ENCODE data around the gene GDF3. TPM values are rescaled to one million over a fixed set of nuclear protein-coding genes. Genes with fewer than 3 reads are reported as not detected.
A peak's percentile ranks its signal among the peaks of the same experiment; 100 is the strongest.
"Not testable (repeated sequence)": the region's sequence is repeated elsewhere in the genome, so short reads cannot be mapped to it uniquely, and the experiment has no call there.

The GDF3 gene
- total RNA-seq (2014; rRNA removed; shearing (Covaris generic)): not detected in 2 replicates
- not detected in 2 replicates for polyA plus RNA-seq (2015; cell fraction: cytosol; rRNA removed)
- not detected in 2 replicates for polyA plus RNA-seq (2015; cell fraction: nucleus; rRNA removed)

DNA sequence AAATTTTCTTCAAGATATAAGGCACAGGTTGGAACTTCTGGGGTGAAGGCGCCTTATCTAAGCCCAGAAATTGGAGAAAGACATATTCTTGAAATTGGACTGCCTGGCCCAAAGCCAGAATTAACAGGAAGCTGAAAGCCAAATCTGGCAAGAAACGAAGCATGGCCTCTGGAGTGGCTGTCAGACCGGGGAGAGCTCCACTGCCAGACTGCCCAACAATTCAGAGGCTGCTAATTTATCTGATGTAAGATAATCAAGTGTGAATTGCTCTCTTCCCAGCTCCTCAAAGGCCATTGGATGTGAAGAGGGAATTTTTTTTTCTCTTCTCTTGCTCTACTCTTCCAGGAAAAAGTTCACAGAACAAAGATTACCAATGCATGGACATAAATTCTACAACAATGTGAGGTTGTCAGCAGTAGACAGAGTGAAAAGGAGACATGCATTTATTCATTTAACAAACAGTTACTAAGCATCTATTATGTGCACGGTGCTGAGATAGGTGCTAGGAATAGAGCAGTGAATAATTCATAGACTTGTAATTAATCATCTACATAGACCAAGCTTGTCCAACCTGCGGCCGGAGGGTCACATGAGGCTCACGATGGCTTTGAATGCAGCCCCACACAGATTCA is at the start of gene GDF3:
Gene GDF3 (minus strand): TSS at position 210 of the 632 bp plus-strand sequence. CDS start 47 bp downstream, at position 163.
- in situ Hi-C loops (cut with HindIII; ENCODE audit: low pct_unique_long_range_greater_than_20kb, low sequenced_read_pairs): no loop called here
- no peak for DNase-seq (ENCODE audit: low read depth, low spot score)

DNA sequence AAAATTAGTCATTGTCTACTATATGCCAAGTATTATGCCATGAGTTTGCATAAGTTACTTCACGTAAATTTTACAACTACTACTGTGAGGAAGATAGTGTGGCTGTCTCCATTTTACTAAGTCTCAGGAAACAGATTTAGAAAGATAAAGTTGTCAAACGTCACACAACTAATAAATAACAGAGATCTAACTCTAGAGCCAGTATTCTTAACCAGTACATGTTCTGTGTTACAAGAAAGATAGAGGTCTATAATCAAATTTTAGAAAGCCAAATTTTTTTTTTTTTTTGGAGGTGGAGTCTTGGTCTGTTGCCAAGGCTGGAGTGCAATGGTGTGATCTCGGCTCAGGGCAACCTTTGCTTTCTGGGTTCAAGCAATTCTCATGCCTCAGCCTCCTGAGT is 37.4 kb upstream of the GDF3 start:
- DNase-seq (ENCODE audit: low read depth, low spot score): no peak
- in situ Hi-C loops (cut with HindIII; ENCODE audit: low pct_unique_long_range_greater_than_20kb, low sequenced_read_pairs): no loop called here

DNA sequence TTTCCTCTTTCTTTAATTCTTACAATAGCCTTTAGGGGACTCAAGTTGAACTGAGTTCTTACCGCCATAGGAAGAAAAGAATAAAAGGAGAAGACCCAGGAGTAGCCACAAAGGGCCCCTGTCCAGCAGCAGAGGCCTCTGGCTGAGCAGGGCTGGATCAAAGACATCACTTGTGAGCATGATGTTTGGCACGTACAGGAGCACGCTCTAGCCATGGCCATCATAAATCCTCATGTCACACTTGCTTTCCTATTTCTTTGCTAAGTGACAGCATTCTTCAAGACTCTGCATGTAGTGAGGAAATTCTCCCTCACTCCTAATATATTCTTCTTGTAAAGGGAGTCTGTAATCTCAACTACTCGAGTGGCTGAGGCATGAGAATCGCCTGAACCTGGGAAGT is 35.9 kb upstream of the GDF3 start:
- no peak for DNase-seq (ENCODE audit: low read depth, low spot score)
- in situ Hi-C loops (cut with HindIII; ENCODE audit: low pct_unique_long_range_greater_than_20kb, low sequenced_read_pairs): no loop called here

DNA sequence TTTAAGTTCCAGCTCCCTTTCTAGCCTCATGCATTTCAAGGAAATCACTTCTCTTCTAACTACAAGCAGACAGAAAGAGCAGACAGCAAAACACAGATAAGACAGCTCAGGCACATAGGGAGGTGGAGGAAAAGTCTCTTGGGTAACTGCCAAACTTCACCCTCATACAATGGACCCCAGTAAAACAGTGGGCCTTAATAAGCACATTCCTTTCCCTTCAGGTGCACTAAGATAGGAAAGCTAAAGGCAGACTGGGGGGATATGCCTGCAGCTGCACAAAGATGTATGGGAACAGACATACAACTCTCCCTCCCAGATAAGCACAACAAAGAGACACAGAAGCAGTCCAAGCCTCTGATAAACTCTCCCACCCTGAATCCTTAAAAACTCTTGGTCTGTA is 35.4 kb upstream of the GDF3 start:
- in situ Hi-C loops (cut with HindIII; ENCODE audit: low pct_unique_long_range_greater_than_20kb, low sequenced_read_pairs); DNase-seq (ENCODE audit: low read depth, low spot score): not testable (repeated sequence)

DNA sequence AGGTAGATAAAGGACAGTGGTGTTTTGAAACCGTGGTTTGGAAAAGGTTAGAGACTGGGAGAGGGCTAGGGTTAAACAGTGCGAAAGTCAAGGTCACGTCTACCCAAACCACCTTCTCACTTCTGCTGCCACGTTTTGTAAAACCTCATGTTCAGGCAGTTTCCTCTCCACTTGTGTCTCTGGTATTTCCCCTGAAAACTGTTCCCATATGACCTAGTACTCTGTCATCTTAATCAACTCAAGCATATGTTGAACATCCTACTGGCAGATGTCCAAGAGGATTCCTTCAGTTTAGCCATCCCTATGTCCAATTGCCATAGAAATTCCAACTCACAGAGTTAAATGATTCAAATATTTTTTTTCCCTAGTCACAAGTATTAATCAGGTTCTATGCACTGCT is 34.2 kb upstream of the GDF3 start:
- DNase-seq (ENCODE audit: low read depth, low spot score): no peak
- in situ Hi-C loops (cut with HindIII; ENCODE audit: low pct_unique_long_range_greater_than_20kb, low sequenced_read_pairs): no loop called here

DNA sequence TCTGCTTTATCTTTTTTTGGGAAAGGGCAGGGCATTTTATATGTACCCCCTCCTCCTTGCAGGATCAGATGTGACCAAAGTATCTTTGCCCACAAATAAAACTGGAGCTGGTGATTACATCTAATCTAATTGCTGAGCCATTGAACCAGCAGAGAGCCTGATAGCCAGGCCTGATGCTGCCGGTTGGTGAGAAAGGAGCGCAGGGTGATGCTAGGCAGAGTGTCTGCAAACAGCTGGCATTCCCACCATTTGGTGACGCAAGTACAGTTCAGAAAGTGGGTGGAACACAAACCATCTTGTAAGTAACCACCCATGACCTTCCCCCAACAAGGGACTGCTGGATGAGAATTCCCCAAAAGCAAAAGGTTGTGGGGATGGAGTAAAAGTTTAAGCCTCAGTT is 28.4 kb upstream of the GDF3 start:
- no peak for DNase-seq (ENCODE audit: low read depth, low spot score)
- in situ Hi-C loops (cut with HindIII; ENCODE audit: low pct_unique_long_range_greater_than_20kb, low sequenced_read_pairs): no loop called here

DNA sequence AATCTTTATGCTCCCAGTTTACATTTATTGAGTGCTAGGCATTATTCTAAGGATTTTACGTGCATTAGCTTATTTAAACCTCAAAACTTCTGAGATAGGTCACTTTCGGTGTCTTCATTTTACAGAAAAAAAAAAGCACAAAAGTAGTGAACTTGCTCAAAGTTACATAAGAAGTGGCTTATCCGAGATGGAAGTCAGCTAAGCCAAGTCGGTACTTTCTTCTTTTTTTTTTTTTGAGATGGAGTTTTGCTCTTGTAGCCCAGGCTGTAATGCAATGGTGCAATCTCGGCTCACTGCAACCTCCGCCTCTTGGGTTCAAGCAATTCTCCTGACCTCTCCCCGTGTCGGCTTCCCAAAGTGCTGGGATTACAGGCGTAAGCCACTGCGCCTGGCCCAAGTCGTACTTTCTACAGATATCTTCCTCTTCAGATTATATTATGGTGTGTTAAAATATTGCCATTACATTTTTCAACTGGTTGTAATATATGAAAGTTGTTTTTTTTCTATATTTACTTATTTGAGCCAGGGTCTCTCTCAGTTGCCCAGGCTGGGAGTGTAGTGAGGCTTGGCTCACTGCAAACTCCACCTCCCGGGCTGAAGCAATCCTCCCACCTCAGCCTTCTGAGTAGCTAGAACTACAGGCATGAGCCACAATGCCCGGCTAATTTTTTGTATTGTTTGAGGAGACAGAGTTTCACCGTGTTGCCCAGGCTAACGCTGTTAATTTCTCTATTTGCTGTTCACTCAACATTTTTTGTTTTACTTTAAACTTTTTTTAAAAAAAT is 24.6 kb upstream of the GDF3 start:
- in situ Hi-C loops (cut with HindIII; ENCODE audit: low pct_unique_long_range_greater_than_20kb, low sequenced_read_pairs): no loop called here
- no peak for DNase-seq (ENCODE audit: low read depth, low spot score)

DNA sequence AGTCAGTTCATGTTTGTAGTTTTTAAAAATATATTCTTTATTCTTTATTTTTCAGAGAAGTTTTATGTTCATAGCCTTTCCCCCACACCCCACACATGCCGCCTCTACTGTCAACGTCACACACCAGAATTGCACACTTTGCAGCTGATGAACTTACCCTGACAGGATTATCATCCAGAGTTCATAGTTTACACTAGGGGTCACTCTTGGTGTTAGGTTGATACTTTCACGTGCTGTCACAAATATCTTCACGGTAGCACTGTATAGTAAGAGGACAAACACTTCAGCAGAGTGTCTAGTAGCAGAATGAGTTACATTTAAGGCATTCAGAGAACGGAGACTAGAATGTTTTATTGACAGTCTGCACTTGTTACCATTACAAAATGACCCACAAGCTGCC is 20.8 kb upstream of the GDF3 start:
- peak; percentile 54 for DNase-seq (ENCODE audit: low read depth, low spot score)
- in situ Hi-C loops (cut with HindIII; ENCODE audit: low pct_unique_long_range_greater_than_20kb, low sequenced_read_pairs): no loop called here

DNA sequence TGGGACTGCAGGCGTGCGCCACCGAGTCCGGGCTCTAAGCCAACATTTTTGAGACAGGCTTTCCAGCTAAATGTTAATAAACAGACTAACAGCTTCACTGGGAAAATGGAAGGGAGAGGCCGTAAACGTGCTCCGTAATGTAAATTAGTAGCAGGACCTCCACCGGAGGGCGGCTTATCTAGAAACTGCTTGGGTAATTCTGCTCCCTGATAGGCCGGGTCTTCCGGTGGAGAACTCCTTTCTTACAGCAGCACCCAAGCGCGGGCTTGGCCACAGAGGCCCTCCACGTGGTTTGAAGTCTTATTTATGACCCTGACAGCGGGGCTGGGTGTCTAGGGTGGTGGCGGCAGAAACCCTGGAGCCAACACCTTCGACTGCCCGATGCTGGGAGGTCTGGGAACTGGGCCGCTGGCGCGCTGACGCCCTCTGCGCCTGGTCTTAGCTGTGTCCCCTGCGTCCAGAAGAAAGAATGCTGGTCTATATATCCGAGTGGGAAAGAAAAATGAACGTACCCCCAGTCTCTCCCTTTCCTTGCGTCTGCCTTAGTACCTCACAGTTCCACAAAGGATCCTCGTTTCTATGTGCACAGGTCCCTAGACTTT is 17.4 kb upstream of the GDF3 start:
- in situ Hi-C loops (cut with HindIII; ENCODE audit: low pct_unique_long_range_greater_than_20kb, low sequenced_read_pairs): no loop called here
- DNase-seq (ENCODE audit: low read depth, low spot score): no peak

DNA sequence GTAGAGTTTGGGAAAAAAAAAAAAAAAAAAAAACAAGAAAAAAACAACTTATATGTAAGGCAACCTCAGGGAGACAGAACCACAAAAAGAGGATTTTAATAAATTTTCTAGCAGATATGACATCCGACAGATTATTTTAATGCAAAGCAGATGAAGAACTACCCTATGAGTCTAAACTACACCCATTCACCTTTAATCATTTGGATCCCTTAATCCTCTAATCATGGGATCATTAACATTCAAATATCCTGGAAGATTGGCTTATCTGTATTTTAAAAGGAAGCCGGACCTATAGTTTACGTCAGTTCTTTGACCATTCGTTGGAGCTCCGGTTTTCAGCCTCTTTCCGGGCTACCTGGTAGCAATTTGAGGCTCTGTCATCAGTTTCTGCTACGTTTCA is 15.6 kb upstream of the GDF3 start, which contains the start of gene DPPA3:
Gene DPPA3 (plus strand): TSS at position 301 of the 400 bp plus-strand sequence. CDS start 138 bp downstream, outside the sequence.
- no peak for DNase-seq (ENCODE audit: low read depth, low spot score)
- in situ Hi-C loops (cut with HindIII; ENCODE audit: low pct_unique_long_range_greater_than_20kb, low sequenced_read_pairs): no loop called here

DNA sequence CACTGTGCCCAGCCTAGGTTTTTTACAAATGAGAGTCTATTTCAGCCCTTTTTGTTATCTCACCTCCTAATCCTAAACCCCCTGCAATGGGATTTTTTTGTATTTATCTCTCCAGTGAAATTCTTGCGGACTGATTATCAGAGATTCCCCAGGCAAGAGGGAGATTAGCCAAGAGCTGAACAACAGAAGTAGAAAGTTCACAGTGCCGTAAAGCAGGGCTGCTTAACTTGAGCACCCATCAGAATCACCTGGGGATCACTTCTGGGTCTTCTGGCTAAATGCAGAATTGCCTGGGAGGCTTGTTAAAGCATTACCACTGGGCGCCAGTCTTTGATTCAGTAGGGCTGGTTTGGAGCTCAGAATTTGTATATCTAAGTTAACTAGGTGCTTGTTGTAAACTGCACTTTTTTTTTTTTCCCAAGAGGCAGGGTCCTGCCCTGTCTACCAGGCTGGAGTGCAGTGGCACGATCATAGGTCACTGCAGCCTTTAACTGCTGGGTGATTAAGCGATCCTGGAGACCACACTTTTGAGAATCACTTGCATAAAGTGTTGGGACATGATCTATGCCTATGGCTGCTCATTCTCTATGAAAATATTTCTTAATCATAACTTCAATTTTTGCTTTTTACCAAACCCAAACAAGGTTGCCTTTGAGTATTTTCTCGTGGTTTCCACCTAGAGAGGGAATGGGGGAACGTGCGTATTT is 14.5 kb upstream of the GDF3 start:
- no peak for DNase-seq (ENCODE audit: low read depth, low spot score)
- in situ Hi-C loops (cut with HindIII; ENCODE audit: low pct_unique_long_range_greater_than_20kb, low sequenced_read_pairs): no loop called here

DNA sequence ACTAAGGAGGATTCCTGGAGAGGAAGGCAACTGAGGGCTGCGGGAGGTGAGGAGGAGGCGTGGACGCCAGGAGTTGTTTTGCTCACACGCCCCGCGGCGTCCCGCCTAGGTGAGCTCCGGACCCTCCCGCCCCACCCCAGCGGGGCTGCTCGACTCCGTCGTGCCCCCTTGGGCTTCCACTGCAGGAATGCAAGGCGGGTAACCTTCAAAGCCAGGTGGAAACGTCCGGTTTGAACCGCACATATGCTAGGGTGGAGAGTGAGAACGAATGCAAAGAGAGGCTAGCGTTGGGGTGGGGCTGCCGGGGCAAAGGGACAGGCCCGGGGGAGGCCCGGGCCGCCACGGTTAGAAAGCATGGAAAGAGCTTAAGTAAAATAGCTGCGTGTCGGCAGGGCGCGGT is 10.3 kb upstream of the GDF3 start:
- no peak for DNase-seq (ENCODE audit: low read depth, low spot score)
- in situ Hi-C loops (cut with HindIII; ENCODE audit: low pct_unique_long_range_greater_than_20kb, low sequenced_read_pairs): no loop called here

DNA sequence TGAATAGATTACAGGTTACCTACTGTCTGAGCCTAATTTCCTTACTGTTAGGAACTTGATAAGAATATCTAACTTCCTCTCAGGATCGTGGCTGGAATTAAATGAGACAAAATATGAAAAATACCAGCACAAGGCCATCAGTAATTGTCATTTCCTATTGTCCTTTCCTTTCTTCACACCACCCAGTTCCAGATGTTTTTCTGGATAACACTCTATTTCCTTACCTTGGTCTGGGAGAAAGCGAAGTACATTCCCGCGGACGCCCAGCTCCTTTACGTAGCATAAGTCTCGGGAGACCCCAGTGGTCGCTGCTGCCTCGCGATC is 376 bp downstream of the GDF3 start:
- no peak for DNase-seq (ENCODE audit: low read depth, low spot score)
- in situ Hi-C loops (cut with HindIII; ENCODE audit: low pct_unique_long_range_greater_than_20kb, low sequenced_read_pairs): no loop called here

DNA sequence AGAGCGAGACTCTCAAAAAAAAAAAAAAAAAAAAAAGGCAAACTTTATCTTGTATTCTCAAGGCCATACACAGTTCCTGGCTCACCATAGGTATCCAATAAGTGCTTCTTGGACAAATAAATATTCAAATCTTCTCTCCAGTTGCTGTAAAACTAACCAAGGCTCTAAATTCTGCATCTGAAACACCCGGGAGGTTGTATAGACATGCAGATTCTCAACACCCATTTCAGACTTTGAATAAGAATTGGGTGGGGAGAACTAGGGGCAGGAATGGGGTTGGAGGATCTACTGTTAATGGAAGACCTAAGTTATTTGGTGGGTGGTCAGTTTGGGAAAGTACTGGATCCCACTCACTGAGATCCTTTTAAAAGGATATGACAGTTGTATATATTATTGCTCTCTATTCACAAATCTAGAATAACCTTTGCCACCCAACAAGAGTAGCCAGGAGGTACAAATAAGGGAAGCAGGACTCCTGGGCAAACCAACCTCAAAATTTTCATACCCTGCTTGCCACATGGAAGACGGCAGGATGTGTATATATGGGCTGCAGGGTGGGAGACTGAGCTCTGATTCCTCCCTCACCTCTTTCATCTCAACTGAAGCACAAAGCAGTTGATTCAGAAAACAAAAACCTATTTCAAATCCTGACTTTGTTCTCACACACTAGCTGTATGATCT is 879 bp downstream of the GDF3 start:
- no peak for DNase-seq (ENCODE audit: low read depth, low spot score)
- in situ Hi-C loops (cut with HindIII; ENCODE audit: low pct_unique_long_range_greater_than_20kb, low sequenced_read_pairs): no loop called here

DNA sequence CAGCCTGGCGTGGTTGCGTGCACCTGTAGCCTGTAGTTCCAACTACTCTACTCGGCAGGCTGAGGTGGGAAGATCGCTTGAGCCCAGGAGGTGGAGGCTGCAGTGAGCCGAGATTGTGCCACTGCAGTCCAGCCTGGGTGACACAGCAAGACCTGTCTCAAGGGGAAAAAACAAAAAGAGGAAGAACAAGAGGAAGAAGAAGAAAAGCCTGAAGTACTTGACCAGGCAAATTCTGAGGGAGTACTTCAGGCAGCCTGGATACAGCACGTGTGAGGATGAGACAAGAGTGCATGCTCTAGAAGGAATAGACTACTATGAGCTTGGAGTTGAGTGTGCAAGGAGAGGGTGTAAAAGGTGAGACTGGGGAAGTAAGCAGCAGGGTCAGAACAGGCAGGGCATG is 1.8 kb downstream of the GDF3 start:
- in situ Hi-C loops (cut with HindIII; ENCODE audit: low pct_unique_long_range_greater_than_20kb, low sequenced_read_pairs): no loop called here

DNA sequence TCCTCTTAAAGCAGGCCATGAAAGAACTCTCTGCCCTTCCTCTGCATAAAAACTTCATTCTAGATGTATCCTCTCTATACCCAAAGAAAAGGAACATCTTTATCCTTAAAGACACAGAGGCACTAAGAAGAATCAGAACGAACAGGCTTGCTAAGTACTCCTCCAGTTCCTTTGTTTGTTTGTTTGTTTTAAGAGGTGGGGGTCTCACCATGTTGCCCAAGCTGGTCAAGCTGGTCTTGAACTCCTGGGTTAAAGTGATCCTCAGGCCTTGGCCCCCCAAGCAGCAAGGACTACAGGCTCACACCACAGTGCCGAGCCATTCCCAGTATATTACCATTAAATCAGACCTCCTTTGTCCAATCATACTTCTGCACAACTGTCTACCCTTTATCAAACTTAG is 14.0 kb downstream of the GDF3 start:
- no peak for DNase-seq (ENCODE audit: low read depth, low spot score)
- in situ Hi-C loops (cut with HindIII; ENCODE audit: low pct_unique_long_range_greater_than_20kb, low sequenced_read_pairs): no loop called here

More for the DNA sequence above, 1.8 kb downstream of the GDF3 start:
- DNase-seq (ENCODE audit: low read depth, low spot score): no peak

DNA sequence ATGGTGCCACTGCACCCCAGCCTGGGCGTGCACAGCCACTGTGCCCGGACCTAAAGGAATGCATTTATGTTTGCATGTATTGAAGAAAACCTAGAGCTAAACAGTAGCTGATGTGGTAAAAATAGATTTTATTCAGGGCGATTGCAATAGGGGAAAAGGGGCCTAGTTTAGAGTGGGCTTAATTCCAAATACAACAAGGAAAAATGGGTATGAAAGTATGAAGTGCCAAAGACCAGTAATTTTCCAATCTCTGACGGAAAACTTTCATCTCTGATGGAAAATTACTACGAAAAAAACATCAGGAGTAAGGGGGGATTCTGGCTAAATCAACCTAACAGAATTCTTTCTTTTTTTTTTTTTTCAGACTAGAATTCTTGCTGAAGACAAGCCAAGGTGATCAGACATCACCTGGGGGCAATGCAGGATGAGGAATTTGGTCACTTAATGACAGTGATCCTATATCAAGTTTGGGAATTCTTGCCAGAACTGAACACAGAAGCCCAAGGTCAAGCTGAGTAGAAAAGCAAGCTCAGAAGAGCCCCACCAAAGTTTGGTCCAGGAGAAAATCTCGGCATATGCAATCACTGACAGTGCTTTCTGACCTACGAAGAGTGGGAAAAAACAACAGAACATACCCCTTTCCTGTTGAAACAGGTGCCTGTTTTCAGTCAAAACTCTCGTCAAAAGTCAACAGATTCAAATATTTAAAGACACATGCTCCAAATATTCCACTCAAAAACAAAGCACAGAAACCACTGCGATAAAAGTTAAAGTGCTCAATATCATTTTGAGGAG is 16.1 kb downstream of the GDF3 start:
- DNase-seq (ENCODE audit: low read depth, low spot score): no peak
- in situ Hi-C loops (cut with HindIII; ENCODE audit: low pct_unique_long_range_greater_than_20kb, low sequenced_read_pairs): no loop called here
